ENCODE measurements around the gene TNRC6B.
"Not testable (repeated sequence)": the region's sequence is repeated elsewhere in the genome, so short reads cannot be mapped to it uniquely, and the experiment has no call there.

TNRC6B gene

GRCh38 chr22:40364431-40364830 lies 186.7 kb downstream of the TNRC6B start:
- no peak for DNase-seq (ENCODE audit: low read depth)

GRCh38 chr22:40366068-40366467 lies 188.3 kb downstream of the TNRC6B start:
- no peak for DNase-seq (ENCODE audit: low read depth)

GRCh38 chr22:40367342-40367741 lies 189.6 kb downstream of the TNRC6B start:
- no peak for DNase-seq (ENCODE audit: low read depth)

- no peak for DNase-seq (ENCODE audit: low read depth)
Observed at GRCh38 chr22:40368016-40368415, 190.3 kb downstream of the TNRC6B start.

- no peak for DNase-seq (ENCODE audit: low read depth)
Observed at GRCh38 chr22:40368836-40369235, 191.1 kb downstream of the TNRC6B start.

GRCh38 chr22:40374567-40374966 lies 196.8 kb downstream of the TNRC6B start:
- no peak for DNase-seq (ENCODE audit: low read depth)

GRCh38 chr22:40376149-40376548 lies 198.4 kb downstream of the TNRC6B start:
- no peak for DNase-seq (ENCODE audit: low read depth)

- no peak for DNase-seq (ENCODE audit: low read depth)
Observed at GRCh38 chr22:40377931-40378330, 200.2 kb downstream of the TNRC6B start.

GRCh38 chr22:40378448-40378847 lies 200.7 kb downstream of the TNRC6B start:
- not testable (repeated sequence) for DNase-seq (ENCODE audit: low read depth)

GRCh38 chr22:40381461-40381860 lies 203.7 kb downstream of the TNRC6B start:
- DNase-seq (ENCODE audit: low read depth): no peak

DNA sequence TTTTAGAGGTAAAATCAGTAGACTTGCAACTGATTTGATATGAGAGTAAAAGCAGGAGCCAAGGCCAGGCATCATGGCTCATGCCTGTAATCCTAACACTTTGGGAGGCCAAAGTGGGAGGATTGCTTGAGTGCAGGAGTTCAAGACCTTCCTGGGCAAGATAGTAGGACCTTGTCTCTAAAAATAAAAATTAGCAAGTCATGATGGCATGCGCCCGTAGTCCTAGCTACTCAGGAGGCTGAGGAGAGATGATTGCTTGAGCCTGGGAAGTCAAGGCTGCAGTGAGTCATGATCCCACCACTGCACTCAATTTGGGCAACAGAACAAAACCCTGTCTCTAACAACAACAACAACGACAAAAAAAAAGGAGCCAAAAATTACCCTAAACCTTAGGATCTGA lies 206.2 kb downstream of the TNRC6B start:
- DNase-seq (ENCODE audit: low read depth): peak; percentile 21

DNA sequence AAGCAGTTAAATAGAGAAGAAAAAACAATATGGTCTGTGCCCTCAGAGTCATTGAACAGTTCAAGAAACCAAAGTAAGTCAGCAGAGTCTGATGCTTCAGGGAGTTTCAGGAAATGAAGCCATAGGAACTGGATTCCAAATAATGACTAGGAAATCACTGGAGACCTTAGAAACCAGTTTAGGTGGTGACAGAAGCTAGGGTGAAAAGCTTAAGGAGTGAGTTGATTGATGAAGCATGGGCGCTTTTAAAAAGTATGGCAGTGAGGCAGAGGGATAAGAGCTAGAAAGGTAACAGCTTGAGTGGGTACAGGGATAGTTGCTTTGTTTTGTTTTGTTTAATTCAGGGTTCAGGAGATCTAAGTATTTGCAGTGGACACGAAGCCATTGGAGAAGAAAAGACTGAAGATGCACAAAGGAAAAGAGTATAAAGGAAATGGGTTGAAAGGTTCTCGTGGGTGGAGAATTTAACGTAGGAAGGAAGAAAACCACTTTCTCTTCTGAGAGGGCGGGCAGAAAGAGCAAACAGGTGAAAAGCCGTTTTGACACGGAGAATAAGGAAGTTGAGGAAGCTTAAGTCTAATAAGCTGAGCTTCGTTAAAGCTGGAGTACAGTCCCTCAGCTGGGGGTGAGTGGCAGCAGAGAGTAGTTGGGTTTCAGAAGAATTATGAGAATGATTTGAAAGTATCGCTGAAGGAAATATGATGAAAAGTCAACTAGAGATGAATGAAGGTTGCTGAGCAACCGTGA lies 207.5 kb downstream of the TNRC6B start:
- DNase-seq (ENCODE audit: low read depth): no peak

Measured in fibroblast of gingiva (primary cell).